ENCODE results near the gene NXT1. TPM values are rescaled to one million over a fixed set of nuclear protein-coding genes. Genes with fewer than 3 reads are reported as not detected.

Gene NXT1
- total RNA-seq, 1 experiment from 2014 or later, result 46.7 TPM

GRCh38 chr20:23396950-23397627 lies 46.5 kb downstream of the NXT1 start:
- H3K4me3 ChIP-seq, result no peak overlapping the region
- H3K36me3 ChIP-seq, result no peaks in the 10 kb centered on the region
- H3K9me3 ChIP-seq, result no peaks in the 10 kb centered on the region
- no peaks in the 10 kb centered on the region for H3K27me3 ChIP-seq
- no peak for DNase-seq

- no peaks in the 10 kb centered on the region for H3K27me3 ChIP-seq
- no peaks in the 10 kb centered on the region for H3K9me3 ChIP-seq
- no peak for DNase-seq
- H3K36me3 ChIP-seq, result no peaks in the 10 kb centered on the region
- no peak overlapping the region for H3K4me3 ChIP-seq
Measured at GRCh38 chr20:23397961-23398360, 47.4 kb downstream of the NXT1 start.

GRCh38 chr20:23399568-23400241 lies 49.1 kb downstream of the NXT1 start:
- H3K9me3 ChIP-seq, result no peaks in the 10 kb centered on the region
- no peaks in the 10 kb centered on the region for H3K36me3 ChIP-seq
- H3K27me3 ChIP-seq, result no peaks in the 10 kb centered on the region
- DNase-seq, result no peak
- H3K4me3 ChIP-seq, result no peak overlapping the region

GRCh38 chr20:23401051-23401450 lies 50.5 kb downstream of the NXT1 start:
- H3K36me3 ChIP-seq, result no peaks in the 10 kb centered on the region
- no peak overlapping the region for H3K4me3 ChIP-seq
- H3K9me3 ChIP-seq, result no peaks in the 10 kb centered on the region
- DNase-seq, result no peak
- H3K27me3 ChIP-seq, result no peaks in the 10 kb centered on the region

- no peaks in the 10 kb centered on the region for H3K27me3 ChIP-seq
- no peaks in the 10 kb centered on the region for H3K36me3 ChIP-seq
- no peak overlapping the region for H3K4me3 ChIP-seq
- DNase-seq, result no peak
- H3K9me3 ChIP-seq, result no peaks in the 10 kb centered on the region
Measured at GRCh38 chr20:23403751-23404150, 53.2 kb downstream of the NXT1 start.

- no peaks in the 10 kb centered on the region for H3K9me3 ChIP-seq
- DNase-seq, result no peak
- no peak overlapping the region for H3K4me3 ChIP-seq
- no peaks in the 10 kb centered on the region for H3K36me3 ChIP-seq
- H3K27me3 ChIP-seq, result no peaks in the 10 kb centered on the region
Measured at GRCh38 chr20:23404196-23404595, 53.6 kb downstream of the NXT1 start.

Other genes starting within 250 kb of the NXT1 start
- 7.2 and 8.2 TPM in 2 replicates for gene GZF1, start 11.4 kb downstream of the NXT1 start, total RNA-seq (2014; rRNA removed; shearing (Covaris generic); ENCODE audit: low replicate concordance)
- gene NAPB, start 70.7 kb downstream of the NXT1 start, total RNA-seq (2014; rRNA removed; shearing (Covaris generic); ENCODE audit: low replicate concordance), result 0.82 and 2.6 TPM in 2 replicates
- gene CSTL1, start 88.9 kb downstream of the NXT1 start, total RNA-seq (2014; rRNA removed; shearing (Covaris generic); ENCODE audit: low replicate concordance), result not detected in 2 replicates
- gene CST11, start 102.1 kb downstream of the NXT1 start, total RNA-seq (2014; rRNA removed; shearing (Covaris generic); ENCODE audit: low replicate concordance), result not detected in 2 replicates
- gene CST8, start 140.3 kb downstream of the NXT1 start, total RNA-seq (2014; rRNA removed; shearing (Covaris generic); ENCODE audit: low replicate concordance), result not detected in 2 replicates
- gene CST9L, start 217.7 kb downstream of the NXT1 start, total RNA-seq (2014; rRNA removed; shearing (Covaris generic); ENCODE audit: low replicate concordance), result not detected in 2 replicates